ENCODE results near the gene AHSA1.

DNA sequence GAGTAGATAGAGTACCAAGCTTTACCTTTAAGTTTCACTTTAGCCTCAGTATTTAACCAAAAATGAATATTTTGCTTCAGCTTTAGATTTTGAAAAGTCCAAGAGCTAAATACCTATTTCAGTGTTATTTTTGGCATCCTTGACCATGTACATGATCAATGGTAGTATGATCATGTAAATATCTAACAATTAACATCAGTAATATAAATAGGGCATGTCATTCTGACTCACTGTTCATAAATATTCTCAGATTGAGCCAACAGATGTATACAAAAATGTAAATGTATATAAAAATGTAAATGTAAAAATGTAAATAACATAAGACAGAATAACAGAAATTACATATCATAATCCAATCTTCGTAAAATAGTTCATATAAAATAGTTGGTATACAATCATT, 19.3 kb upstream of the AHSA1 start:
- TF ChIP-seq, protein P1, sequence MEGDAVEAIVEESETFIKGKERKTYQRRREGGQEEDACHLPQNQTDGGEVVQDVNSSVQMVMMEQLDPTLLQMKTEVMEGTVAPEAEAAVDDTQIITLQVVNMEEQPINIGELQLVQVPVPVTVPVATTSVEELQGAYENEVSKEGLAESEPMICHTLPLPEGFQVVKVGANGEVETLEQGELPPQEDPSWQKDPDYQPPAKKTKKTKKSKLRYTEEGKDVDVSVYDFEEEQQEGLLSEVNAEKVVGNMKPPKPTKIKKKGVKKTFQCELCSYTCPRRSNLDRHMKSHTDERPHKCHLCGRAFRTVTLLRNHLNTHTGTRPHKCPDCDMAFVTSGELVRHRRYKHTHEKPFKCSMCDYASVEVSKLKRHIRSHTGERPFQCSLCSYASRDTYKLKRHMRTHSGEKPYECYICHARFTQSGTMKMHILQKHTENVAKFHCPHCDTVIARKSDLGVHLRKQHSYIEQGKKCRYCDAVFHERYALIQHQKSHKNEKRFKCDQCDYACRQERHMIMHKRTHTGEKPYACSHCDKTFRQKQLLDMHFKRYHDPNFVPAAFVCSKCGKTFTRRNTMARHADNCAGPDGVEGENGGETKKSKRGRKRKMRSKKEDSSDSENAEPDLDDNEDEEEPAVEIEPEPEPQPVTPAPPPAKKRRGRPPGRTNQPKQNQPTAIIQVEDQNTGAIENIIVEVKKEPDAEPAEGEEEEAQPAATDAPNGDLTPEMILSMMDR (IDR thresholded peaks at IDR 0.05; ENCODE audit: low read depth, low read length), result no peak
- no peak for TF ChIP-seq EZH2phosphoT487 (IDR thresholded peaks at IDR 0.05; ENCODE audit: low read depth)

All from OCI-LY3 (cell line).